ENCODE results near the gene ARL5C.

ARL5C gene

DNA sequence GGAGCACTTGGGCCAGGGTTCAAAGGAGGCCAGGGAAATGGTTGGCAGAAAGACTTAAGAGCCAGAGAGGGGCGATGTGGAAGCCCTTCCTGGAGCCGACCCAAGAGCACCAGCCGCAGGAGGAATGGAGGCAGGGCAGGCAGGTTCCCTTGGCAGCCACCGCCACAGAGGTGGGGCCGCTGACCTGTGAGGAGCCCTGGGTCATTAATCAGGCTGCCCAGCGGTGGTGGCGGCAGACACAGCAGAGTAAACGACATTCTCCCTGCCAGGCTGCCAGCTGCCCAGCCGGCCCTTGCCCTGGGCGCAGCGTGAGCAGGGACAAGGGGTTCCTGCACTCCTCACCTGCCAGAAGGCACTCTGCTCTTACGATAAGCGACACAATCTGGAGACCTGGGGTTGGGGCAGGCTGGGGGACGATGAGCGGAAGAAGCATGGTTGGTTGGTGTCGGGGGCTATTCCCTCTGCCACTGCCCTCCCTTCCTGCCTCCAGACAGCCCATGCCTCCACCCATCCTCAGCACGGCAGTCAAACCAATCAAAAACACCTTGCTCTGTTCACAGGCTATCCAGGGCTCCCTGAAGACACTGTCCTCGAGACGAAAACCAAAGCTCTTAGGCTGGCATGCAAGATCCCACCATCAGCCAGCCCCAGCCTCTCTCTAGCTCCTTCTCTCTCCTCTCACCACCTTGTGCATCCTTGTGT, 55.4 kb downstream of the ARL5C start:
- DNase-seq: no peak

DNA sequence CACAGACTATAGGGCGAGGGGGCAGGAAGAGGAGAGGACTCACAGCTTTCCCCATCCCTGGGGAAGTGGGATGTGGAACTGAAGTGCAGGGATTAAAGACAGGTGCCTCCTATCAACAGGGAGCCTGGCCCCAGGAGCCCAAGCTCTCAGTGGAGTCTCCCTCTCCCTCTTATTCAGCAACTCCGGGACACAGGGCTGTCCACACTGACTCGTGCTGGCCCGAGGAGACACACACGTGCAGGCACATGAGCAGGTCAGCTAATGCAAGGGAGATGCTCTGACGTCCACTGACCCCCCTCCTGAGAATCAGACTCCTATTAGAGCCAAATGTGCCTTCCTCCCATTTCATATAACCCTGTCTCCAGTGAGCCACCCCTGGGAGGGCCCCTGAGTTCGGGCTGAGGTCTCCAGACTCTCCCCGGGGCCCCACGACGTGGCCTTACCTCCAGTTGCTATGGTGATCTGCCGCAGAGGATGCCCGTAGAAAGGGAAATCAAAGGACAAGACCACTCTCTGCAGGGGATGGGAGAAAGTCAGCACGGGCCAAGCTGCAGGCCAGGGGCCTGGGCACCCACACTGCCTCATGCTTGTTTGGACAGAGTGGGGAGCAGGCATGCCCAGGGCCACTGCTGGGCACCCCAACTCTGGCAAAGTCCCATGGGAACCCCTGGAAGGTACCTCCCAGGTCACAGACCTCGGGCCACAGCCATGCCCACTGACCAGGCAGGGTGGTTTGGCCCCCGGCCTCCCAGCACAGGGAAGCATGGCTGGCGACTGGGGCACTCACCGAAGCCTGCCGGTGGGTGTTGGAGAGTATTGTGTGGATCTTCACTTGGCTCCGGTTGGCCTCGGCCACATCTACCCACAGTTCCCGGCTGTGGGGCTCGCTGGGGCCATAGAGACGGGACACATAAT, 57.2 kb downstream of the ARL5C start:
- DNase-seq: no peak

DNA sequence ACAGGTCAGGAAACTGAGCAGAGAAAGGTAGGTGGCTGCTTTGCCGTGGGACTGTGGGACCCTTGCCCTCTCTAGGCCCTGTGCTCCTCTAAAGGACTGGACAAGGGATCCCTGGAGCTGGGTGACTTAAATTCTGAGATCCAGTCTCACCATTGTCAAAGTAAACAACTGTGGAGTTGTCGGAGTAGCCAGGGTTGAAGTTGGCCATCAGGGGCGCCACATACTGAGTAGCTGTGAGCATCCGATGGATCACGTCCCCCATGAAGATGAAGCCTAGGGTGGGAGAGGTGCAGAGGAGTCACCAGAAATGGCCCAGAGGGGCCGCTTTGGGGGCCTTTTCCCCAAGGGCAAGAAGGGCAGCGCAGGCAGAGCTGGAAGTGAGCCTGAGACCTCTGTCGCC, 58.0 kb downstream of the ARL5C start:
- DNase-seq: no peak

DNA sequence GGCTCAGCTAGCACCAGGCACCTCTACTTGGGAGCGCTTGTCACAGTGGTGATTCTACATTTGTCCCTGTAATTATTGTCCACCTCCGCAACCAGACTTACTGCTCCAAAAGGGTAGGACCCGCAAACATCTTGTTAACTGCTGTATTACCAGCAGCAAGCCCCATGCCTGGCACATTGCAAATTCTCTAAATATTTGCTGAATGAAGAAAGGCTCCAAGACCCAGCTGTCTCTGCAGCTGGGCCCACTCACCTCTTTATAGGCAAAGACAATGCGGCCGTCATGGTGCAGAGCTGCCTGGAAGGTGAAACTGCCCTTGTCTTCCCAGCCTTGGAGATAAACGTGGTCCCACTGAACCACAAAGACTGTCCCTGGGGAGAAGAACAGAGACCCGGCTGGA, 58.8 kb downstream of the ARL5C start:
- no peak for DNase-seq

Measured in anterior cingulate cortex (tissue), 58 donors.